HG03139 (cell line): ENCODE data around the gene LRRC74B.

Experiments used
- ATAC-seq: cut with Tn5 transposase; IDR thresholded peaks from one replicate; pipeline ENCODE4 v1.9.1; 2021; ENCODE audit not compliant: unreplicated experiment

Gene LRRC74B

DNA sequence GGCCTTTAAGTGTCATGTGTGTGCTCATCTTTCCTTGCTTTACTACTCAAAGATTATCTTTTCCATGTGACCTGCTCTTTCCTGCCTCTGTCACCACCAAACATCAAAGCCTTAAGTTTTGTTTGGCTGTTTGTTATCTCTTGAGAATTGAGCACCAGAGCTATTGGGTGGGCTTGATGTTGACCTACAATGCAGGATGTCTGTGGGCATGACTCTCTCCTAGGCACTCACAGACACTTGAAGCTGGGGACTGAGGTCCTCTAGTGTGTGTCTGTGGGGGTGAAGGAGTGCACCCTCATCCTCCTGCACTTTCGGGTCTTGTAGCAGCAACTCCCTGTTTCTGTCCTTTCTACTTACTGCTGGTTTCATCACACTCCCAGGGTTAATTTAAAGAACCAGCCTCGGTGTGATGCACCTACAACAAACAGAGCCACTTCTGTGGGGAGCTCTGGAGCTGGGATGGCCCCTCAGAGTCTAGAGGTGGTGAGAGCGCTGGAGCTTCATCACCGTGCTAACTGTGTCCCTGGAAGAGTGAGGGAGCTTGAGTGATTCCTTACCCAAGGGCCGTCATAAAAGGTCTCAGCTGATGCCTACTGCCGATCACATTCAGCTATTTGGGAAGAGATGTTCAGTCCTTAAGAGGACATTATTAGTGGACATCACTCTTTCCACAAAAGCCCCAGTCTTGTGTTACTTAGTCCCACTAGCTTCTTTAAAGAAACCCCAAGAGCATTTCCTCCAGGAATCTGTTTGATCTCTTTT is 56.3 kb downstream of the LRRC74B start:
- ATAC-seq = no peak

DNA sequence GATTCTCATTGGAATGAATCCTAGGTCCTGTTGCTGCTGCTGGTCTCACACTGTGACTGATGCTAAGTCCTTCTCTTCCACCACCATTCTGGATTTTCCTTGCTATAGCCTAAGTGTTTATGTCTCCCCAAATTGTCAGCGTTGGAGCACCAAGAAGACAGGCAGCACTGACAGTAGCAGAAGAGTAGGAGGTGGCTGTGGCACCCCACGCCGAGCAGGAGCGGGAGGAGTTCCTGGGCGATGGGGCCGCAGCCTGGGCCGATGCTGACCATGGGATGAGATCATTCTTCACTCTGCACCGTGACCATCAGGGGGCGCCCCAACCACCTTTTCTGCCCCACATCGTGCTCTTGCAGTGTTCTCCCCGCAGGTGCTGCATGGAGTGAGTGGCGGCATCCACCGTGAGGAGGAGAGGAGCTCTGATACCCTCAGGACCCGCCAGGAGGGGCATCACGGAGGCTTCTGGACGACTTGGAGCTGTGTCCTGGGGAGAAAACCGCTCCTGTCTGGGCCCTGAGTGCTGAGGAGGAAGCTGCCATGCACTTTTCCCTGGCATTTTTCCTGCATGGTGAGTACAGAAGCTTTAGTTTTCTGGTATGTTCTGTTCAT is 57.0 kb downstream of the LRRC74B start:
- no peak for ATAC-seq

DNA sequence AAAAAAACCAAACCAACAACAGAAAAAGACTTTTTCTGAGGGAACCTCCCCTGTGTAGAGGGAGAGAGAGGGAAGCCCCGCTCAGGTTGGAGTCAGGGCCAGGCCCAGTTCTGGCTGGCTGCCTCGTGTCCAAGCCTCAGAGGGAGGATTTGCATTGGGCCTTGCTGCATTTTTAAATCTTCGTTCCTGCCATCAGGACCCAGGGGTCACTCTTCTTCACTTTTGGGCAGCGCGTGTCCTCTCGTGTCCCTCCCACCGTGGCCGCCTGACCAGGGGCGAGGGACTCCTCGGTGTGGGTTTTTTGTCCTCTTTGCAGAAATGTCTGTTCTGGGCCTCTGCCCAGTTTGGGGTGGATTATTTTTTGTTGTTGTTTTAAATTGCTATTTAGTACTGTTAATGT is 57.9 kb downstream of the LRRC74B start:
- no peak for ATAC-seq

DNA sequence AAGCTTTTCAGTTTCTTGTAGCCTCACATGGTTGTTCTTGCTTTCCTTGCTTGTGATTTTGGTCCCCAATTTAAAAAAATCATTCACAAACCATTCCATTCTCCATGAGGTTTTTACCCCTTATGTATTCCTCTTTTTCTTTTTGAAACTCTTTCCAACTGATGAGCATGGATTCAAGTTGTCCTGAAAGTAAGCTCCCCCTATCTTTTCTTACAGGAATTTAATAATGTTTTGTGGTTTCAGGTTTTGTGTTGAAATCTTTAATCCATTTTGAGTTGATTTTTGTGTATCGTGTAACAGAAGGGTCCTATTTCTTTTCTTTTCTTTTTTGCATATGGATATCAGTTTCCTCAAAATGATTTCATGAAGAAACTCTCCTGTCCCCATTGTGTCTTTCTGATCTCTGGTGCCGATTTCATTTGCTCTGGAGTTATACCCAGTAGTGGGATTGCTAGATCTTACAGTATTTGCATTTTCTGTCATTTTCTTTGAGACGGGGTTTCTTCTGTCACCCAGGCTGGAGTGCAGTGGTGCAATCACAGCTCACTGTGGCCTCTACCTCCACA is 58.5 kb downstream of the LRRC74B start:
- ATAC-seq = no peak

DNA sequence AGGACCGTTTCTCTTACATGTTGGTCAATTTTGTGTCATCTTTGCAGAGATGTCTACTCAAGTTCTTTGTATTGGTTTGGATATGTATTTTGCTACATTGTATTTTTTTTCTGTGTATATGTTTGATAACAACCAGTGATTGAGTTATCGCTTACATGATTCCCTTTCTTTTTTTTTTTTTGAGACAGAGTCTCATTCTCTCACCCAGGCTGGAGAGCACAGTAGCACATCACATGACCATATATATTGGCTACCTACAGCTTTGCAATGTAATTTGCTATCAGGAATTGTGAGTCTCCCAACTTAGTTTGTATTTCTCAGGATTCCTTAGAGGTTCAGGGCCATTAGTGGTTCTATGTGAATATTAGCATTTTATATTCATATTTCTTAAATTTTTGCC is 59.5 kb downstream of the LRRC74B start:
- ATAC-seq = no peak

DNA sequence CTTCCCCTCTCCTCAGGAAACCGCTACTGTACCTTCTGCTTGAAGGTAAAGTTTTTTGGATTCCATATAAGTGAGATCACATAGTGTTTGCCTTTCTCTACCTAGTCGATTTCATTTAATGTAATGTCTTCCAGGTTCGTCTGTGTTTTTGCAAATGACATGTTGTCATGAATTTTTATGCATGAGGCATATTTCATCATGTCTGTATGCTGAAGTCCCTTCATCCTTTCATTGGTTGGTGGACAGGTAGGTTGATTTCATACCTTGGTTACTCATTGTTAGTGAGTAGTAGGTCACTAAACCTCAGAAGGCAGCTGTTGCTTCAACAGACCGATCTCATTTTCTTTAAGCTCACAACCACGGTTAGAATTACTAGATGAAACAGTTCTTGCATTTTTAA is 60.3 kb downstream of the LRRC74B start:
- no peak for ATAC-seq

DNA sequence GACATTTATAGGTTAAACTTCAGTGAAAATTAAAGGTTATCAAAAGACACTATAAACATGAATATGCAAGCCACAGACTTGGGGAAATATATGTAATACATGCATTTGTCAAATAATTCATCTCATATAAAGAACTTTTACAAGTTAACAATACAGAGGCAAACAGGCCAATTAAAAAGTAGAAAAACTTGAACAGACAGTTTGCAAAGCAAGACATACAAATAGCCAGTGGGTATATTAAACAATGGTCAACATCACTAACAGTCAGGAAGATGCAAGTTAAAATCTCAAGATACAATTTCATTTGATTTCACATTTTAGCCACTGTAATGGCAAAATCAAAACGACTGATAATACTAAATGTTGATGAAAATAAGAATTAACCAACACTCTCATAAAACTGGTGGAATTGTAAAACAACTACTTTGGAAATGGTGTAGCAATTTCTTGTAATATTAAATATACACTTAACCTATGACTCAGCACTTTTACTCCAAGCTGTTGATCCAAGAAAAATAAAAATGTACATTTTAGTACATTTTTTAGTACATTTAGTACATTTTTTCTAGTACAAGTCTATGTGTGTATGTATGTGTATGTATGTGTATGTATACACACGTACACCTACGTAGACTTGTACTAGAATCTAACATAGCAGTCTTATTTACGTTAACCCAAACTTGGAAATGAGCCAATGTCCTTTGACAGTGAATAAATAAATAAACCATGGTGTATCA is 62.8 kb downstream of the LRRC74B start:
- ATAC-seq = no peak
